ENCODE measurements around the gene TNIP2.

Gene TNIP2, protein sequence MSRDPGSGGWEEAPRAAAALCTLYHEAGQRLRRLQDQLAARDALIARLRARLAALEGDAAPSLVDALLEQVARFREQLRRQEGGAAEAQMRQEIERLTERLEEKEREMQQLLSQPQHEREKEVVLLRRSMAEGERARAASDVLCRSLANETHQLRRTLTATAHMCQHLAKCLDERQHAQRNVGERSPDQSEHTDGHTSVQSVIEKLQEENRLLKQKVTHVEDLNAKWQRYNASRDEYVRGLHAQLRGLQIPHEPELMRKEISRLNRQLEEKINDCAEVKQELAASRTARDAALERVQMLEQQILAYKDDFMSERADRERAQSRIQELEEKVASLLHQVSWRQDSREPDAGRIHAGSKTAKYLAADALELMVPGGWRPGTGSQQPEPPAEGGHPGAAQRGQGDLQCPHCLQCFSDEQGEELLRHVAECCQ

DNA sequence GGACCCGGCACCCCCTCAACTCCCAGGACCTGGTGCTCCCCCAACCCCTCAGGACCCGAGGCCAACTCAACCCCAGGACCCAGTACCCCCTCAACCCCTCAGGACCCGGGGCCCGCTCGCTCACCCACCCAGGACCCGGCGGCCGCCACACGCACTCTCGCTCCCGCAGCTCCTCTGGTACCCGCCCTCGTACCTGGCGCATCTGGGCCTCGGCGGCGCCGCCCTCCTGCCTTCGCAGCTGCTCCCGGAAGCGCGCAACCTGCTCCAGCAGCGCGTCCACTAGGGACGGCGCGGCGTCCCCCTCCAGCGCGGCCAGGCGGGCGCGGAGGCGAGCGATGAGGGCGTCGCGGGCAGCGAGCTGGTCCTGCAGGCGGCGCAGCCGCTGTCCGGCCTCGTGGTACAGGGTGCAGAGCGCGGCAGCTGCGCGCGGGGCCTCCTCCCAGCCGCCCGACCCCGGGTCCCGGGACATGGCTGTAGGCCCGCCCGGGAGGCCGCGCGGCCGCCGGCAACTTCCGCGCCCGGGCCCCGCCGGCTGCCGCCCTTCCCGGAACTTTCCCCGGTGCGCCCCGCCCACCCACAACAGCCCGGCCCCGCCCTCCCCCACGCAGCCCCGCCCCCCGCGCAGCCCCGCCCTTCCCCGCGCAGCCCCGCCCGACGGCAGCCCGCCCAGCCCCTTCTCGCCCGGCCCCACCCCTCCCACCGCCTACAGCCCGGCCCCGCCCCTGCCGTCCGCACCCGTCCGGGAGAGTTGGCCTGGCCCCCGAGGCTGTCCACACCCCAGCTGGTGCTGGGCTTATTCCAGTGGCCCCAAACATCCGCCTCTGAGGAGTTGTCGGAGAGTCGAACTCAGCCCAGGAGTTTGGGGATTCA is at the start of gene TNIP2:
Gene TNIP2, minus strand, starts transcription at position 516 of the 870 bp plus-strand sequence. Its CDS starts 47 bp downstream, at position 469.
- DNase-seq: peak; percentile 13 to 87 (median 71)

DNA sequence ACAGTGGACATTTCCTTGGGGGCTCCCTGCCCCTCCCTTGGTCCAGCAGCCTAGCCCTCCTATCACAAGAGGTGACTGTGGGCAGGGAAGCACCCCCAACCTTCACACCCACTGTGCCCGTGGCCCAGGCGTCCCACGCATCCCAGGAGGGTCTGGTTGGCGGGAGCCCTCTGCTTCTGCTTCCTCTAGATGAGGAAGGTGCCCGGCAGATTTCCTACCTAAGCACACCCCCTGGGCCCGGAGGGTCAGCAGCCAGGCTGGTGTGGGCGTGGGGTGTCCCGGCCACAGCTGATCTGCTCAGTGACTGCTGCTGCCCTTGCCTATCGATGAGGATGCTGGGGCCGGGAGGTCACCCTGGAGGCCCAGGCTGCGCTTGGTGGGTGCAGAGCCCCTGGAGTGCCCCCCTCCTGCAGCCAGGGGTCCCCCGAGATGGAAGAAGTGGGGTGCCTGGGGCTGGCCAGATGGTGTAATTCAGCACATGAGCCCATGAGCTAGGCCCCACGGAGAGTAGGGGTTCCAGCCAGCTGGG is 48.9 kb upstream of the TNIP2 start:
- no peak for DNase-seq

DNA sequence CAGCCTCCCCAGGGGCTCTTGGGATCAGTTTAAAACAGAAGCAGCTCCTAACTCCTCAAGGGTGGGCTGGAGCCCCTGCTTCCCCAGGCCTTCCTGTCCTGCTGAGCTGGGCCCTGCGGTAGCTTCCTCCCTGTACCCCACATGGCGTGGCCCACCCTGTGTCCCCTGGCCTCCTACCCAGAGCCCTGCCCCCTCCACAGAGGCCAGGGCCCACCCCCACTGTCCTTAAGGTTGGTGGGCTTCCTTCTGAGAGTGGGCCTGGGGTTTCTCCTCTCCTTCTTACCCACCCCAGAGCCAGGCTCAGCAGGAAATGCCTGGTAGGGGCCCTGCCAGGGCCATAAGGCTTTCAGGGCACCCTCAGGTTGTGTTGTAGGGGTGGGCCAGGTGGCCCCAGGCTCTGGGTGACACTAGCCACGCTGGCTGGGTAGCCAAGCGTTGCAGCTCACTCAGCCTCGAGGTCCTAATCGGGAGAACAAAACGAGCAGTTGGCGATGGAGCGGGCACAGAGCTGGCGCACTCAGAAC is 48.4 kb upstream of the TNIP2 start:
- DNase-seq: no peak

DNA sequence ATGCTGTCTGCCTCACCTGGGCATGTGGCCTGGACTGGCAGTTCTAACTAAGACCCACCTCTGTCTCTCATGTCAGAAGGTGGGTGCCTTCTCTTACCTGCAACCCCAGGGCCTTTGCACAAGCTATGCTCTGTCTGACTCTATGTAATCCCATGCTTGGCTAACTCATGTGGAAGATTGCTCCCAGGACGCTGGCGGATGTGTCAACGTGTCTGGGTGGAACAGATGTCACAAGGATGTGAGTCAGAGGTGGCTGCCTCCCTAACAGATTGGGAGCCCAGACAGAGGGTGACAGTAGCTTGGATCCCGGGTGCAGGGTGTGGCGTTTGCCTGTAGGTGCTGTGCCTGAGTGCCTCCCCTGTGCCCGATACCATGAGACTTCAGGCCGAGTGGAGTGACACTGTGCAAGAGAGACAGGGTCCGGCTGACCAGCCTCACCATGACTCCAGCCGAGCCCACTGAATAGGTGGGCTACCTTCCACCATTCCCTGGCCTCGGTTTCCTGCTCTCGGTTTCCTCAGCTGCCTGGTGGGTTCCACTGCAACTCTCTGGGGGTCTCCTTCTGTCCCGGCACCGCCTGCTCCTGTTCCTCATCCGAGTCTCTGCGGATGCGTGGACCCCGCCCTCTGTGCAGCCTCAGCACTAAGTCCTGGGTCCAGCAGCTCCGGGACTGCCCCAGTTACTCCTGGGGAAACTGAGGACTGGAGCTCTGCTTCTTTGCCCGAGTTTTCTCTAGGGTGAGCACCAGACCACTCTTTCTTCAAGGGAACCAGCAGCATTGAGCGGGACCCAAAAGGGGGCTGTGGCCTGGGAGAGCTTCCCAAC is 47.7 kb upstream of the TNIP2 start:
- peak in 1 of 51 donors; percentile 39 for DNase-seq

- DNase-seq: no peak
Observed at GRCh38 chr4:2802618-2803531, 46.7 kb upstream of the TNIP2 start.

- DNase-seq: peak in 47 of 51 donors; percentile 31 to 94 (median 81)
Observed at GRCh38 chr4:2800691-2801596, 44.8 kb upstream of the TNIP2 start.

- peak in 13 of 51 donors; percentile 40 to 73 (median 56) for DNase-seq
Observed at GRCh38 chr4:2799971-2800690, 44.0 kb upstream of the TNIP2 start.

- DNase-seq: no peak
Observed at GRCh38 chr4:2799224-2799911, 43.2 kb upstream of the TNIP2 start.

DNA sequence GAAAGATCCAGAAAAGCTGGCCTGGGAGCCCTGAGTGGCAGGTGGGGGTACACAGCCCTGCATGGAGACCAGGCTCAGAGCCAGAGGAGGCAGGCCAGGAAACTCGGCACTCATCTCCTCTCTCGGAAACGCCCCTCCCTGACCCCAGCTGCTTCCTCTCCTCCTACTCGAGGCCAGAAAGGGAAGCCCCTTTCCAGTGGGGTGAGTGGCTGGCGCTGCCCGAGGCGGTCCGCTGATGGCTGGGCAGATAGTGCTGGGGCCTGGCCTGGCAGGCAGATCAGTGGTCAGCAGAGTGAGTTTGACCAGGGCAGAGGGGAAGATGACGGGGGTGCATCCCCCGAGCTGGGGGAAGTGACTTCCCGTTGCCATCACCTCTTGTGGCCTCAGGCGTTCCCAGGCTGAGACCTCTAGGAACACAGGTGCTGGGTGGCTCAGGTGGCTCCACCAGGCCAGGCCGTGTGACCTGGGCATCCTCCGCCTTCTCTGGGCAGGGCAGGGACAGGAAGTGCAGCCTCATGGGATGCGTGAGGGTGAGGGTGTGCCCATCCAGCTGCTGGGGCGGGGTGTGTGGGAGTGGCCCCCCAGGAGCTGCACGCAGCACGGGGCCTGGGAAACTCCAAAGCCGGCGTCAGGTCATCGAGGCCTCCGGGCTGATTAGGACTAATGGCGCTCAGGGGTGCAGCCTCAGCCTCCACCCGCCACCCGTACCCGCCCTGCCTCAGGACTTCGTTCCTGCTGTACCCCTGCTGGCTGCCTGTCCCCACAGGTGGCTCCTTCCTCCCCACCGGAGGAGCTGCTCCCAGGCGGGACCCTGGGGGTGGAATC is 42.5 kb upstream of the TNIP2 start:
- peak in 23 of 51 donors; percentile 17 to 69 (median 51) for DNase-seq

- no peak for DNase-seq
Observed at GRCh38 chr4:2797545-2798305, 41.6 kb upstream of the TNIP2 start.

DNA sequence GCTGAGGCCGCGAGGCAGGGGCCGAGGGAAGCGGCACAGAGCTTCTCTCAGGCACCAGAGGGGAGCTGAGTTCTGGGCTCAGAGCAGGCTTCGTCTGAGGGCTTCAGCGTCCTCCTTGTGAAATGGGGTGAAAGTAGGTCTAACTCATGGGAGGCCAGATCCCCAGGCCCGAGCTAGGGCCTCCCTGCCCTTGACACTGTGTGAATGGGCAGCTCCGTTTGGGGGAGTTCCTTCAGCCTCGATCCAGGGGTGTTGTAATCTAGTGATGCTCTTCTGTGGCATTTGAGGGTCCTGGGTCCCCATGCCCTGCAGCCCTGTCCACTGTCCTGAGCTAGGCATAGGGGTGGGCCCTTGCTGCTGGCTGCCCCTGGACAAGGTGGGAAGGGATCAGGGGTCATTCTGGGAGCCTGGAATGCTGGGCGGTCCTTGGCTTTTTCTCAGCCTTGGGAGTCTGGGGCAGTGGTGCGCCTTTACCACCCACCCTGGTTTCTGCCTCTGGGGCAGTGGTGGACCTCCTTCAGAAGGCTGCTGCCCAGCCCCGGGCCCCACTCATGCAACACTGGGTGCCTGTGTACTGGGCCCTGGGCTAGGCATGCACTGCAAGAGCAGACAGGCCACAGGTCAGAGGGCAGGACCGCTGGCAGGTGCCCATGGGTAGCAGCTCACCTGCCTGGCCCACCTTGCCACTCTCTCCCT is 40.9 kb upstream of the TNIP2 start:
- DNase-seq: no peak

- peak in 6 of 51 donors; percentile 33 to 76 (median 54) for DNase-seq
Observed at GRCh38 chr4:2795893-2796848, 40.0 kb upstream of the TNIP2 start.

DNA sequence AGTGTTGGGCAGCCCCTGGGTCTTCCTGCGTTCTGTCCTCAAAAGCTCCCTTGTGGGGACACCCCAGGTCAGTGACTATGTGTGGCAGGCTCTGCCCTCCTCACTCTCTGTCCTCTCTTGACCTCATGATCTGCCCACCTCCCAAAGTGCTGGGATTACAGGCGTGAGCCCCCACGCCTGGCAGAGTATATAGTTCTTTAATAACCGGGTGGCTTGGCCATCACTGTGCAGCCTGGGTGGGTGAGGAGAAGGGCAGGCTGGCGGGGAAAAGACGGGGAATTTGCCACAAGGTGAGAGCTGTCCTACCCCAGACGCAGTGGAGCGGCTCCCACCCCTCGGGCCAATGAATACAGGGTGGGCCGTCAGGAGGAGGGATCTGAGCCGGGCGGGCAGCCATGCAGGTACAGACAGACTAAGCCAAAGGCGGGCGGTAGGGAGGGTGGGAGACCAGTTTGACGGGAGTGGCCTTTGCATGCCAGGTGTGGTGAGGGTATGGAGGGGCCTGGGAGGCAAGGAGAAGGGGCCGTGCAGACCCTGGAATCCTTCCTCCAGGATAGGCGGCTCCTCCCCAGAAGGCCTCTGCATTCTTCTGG is 39.3 kb upstream of the TNIP2 start:
- DNase-seq: no peak
